Cardiac septum (tissue), 1 donor: ENCODE results near the gene RPGRIP1L. TPM values are rescaled to one million over a fixed set of nuclear protein-coding genes. Genes with fewer than 3 reads are reported as not detected.
"Not testable (repeated sequence)": the region's sequence is repeated elsewhere in the genome, so short reads cannot be mapped to it uniquely, and the experiment has no call there.

ENCODE experiments used
- DNase-seq: peaks from one replicate; pipeline ENCODE4 v3.0.0-alpha.2; 2020; ENCODE audit warnings: low spot score
- intact Hi-C: fragments of 100-400 bp; cut with DNase I; formaldehyde crosslinking; loops from one replicate; pipeline ENCODE4 v1.14.0; 2022
- total RNA-seq: library from RNA; stranded (reverse); fragmentation: NEBNext Ultra II Directional; extraction: Animal tissue kit (Norgen Biotek cat#: 25700); gene quantifications from one replicate; pipeline ENCODE4 v1.2.1, GENCODE V29; 2021
- donor health status: DM: no; HTN: no; CAD: no.

Gene RPGRIP1L
- total RNA-seq, 1 donor from 2014 or later, result 2.8 TPM

GRCh38 chr16:53714205-53715022 is 10.8 kb upstream of the RPGRIP1L start:
- no peak for DNase-seq
- intact Hi-C loops, result no loop called here

- no peak for DNase-seq
These were observed 9.9 kb upstream of the RPGRIP1L start for GRCh38 chr16:53713403-53714204.

GRCh38 chr16:53712065-53712464 is 8.4 kb upstream of the RPGRIP1L start:
- intact Hi-C loops, result no loop called here
- DNase-seq, result no peak

More at GRCh38 chr16:53713403-53714204, 9.9 kb upstream of the RPGRIP1L start:
- intact Hi-C loops, result no loop called here

DNA sequence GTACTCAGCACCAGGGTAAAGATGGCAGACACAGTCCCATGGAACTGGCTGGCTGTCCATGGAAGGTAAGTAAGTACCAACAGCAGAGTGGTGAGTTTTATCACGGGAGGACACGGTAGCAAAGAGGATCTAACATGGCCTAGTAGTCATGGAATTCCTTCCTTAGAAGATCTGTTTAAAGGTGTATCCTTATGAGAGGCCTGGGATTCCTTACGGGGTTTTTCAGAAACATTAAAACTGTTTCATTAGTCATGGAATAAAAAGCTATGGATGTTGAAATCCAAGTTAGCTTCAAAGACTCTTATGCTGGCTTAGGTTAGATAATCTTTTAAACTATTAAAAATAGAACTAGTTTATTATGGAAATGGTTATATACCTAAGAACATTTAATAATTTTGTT is 7.7 kb upstream of the RPGRIP1L start:
- intact Hi-C loops, result no loop called here
- no peak for DNase-seq

DNA sequence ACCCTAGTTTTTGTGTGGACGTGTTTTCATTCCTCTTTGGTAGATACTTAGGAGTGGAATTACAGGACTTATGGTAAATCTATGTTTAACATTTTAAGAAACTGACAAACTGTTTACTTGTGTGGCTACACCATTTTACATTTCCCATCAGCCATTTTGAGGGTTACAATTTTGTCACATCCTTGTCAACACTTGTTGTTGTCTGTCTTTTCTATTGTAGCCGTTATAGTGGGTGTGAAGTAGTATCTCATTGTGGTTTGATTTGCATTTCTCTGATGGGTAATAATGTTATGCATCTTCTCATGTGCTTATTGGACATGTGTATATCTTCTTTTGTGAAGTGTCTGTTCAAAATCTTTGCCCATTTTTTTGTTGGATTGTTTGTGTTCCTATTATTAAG is 4.8 kb upstream of the RPGRIP1L start:
- intact Hi-C loops, result no loop called here
- DNase-seq, result no peak

GRCh38 chr16:53707671-53708070 is 4.0 kb upstream of the RPGRIP1L start:
- intact Hi-C loops, result no loop called here
- DNase-seq, result no peak

- intact Hi-C loops, result no loop called here
- no peak for DNase-seq
These were observed 770 bp upstream of the RPGRIP1L start for GRCh38 chr16:53704445-53704813.

- intact Hi-C loops, result not testable (repeated sequence)
These were observed 5.4 kb downstream of the RPGRIP1L start for GRCh38 chr16:53698271-53698670.

GRCh38 chr16:53695070-53695469 is 8.6 kb downstream of the RPGRIP1L start:
- no peak for DNase-seq
- intact Hi-C loops, result no loop called here

More at GRCh38 chr16:53698271-53698670, 5.4 kb downstream of the RPGRIP1L start:
- not testable (repeated sequence) for DNase-seq

- intact Hi-C loops, result no loop called here
These were observed 10.3 kb downstream of the RPGRIP1L start for GRCh38 chr16:53693320-53693719.

DNA sequence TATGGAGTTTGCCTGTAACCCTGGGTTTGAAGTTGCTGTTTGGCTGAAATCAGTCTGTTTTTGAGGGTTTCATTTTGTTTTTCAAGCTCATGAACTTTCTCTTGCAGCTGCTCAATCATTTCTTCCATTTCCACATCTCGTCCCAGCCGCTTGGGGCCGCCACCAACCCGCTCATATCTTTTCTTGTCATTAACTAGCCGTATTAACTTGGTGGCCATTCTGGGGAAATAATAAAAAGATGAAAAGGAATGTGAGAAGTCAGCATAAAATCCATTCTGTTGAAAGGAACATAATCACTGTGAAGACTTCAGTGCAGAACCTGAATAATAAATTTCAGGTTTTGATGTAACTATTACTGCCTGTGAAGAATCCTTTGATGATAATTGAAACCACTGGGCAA is 11.5 kb downstream of the RPGRIP1L start:
- no peak for DNase-seq
- intact Hi-C loops, result no loop called here

More at GRCh38 chr16:53693320-53693719, 10.3 kb downstream of the RPGRIP1L start:
- DNase-seq, result no peak

DNA sequence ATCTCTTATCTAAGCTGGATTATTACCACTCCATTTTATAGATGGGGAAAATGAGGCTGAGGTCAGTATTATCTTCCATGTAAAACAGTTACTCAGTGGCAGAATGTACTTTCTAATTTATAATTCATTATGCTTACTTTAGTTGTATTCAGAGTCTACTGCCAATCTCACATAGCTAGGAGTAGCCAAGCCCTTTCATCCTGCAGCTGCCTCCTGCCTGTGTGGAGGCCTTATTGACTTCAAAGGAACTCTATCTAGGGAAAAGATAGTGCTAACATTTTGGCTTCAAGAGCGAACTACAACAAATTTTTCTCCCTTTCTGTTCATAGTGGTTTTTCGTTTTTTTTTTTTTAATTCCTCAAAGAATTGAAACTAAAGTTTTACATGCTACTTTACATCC is 12.9 kb downstream of the RPGRIP1L start:
- no peak for DNase-seq
- intact Hi-C loops, result no loop called here

DNA sequence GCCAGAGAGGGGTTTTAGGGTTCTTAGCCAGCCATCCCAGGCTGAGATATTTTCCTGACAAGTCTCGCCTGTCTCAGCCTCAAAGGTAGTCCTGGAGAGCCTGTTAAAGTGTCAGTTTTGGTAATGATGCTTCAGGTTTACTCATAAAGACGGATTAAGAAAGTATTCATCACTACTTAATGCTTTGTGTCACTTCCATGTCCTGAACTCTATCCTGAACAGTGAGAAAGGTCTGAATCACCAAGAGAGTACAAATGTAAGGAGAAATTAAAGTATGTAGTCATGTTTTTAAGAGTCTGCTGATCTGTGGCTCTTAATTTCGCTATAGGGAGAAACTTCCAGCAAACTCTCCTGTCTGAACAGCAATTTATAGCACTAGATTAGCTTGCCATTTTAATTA is 14.0 kb downstream of the RPGRIP1L start:
- intact Hi-C loops, result no loop called here
- no peak for DNase-seq

DNA sequence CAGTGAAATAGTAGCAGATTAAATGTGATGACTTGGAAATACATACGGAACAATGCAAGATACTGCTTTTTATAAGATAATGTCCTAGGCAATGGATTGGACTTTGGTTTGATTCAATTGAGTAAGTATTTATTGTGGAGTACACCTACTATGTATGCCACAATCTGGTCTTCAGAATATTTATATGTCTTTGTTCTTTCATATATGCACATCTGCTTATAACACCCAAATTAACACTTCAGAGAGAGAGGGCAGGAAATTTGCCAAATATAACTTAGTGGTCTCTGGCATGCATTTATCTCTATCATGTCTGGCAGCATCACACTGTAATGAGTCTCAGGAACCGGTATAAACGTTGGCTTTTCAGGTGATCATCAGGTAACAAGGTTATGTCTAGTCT is 16.9 kb downstream of the RPGRIP1L start:
- no peak for DNase-seq
- intact Hi-C loops, result no loop called here

DNA sequence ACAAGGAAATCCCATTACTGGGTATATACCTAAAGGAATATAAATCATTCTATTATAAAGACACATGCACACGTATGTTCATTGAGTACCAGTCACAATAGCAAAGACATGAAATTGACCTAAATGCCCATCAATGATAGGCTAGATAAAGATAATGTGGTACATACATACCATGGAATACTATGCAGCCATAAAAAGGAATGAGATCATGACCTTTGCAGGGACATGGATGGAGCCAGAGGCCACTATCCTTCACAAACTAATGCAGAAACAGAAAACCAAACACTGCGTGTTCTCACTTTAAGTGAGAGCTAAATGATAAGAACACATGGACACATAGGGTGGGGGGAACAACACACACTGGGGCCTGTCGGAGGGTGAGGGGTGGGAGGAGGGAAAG is 18.3 kb downstream of the RPGRIP1L start:
- intact Hi-C loops, DNase-seq: not testable (repeated sequence)

- intact Hi-C loops, result no loop called here
- no peak for DNase-seq
These were observed 22.3 kb downstream of the RPGRIP1L start for GRCh38 chr16:53681354-53681753.

- DNase-seq, result no peak
- intact Hi-C loops, result no loop called here
These were observed 22.9 kb downstream of the RPGRIP1L start for GRCh38 chr16:53680756-53681155.

GRCh38 chr16:53678756-53679343 is 24.8 kb downstream of the RPGRIP1L start:
- DNase-seq, result no peak
- intact Hi-C loops, result no loop called here

DNA sequence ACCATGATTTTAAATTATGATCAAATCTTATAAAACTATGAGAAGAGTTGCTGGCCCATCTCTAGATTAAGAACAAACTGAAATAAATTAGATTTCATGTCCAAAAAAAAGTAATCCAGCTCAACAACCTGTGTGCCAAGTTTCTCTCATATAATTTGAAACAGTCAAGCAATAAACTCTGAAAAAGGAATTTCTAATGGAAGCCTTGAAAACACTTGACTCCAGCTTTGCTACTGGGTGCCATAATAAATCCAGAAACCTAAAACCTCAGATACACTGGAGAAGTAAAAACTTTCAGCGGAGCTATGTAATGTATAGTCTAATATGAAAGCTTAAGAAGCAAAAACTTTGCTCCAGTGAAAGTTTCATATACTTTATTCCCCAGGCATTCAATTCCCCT is 25.5 kb downstream of the RPGRIP1L start:
- DNase-seq, result no peak
- intact Hi-C loops, result no loop called here

DNA sequence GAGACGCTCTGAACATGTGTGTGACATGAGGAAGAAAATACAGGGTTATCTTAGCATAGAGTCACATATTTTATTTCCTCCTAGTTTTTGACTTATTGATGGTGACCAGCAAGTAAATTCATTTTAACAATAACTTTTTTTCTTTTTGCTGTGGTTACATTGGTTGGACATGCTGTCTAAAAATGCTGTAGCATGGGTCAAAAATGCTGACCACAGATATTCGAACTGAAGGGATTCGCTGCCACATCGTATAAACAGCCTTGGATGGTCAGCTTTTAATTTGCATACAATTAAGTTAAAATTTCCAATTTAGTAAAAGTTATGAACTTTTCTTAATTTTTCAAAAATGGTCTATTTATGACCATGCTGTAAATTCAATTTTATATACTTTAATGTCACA is 30.5 kb downstream of the RPGRIP1L start:
- DNase-seq, result no peak
- intact Hi-C loops, result no loop called here
